HG03108 (cell line): ENCODE data around the gene ZNF324.
A peak's percentile ranks its signal among the peaks of the same experiment; 100 is the strongest.
"Not testable (repeated sequence)": the region's sequence is repeated elsewhere in the genome, so short reads cannot be mapped to it uniquely, and the experiment has no call there.

Source experiments
- ATAC-seq: cut with Tn5 transposase; IDR thresholded peaks from one replicate; pipeline ENCODE4 v1.9.1; 2021; ENCODE audit warnings: moderate library complexity; ENCODE audit not compliant: unreplicated experiment

ZNF324 gene

DNA sequence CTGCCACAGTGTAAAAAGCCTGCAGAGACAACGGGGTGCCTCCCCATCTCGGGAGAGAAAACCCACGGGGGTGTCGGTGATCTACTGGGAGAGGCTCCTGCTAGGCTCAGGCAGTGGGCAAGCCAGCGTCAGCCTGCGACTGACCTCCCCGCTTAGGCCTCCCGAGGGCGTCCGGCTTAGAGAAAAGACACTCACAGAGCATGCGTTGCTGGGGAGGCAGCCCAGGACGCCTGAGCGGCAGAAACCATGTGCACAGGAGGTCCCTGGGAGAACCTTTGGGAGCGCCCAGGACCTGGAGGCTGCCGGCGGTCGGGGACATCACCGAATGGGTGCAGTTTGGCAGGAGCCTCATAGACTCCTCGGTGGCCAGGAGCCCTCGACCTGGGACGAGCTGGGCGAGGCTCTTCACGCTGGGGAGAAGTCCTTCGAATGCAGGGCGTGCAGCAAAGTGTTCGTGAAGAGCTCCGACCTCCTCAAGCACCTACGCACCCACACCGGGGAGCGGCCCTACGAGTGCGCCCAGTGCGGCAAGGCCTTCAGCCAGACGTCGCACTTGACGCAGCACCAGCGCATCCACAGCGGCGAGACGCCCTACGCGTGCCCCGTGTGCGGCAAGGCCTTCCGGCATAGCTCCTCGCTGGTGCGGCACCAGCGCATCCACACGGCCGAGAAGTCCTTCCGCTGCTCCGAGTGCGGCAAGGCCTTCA is 4.1 kb downstream of the ZNF324 start:
- ATAC-seq: not testable (repeated sequence)

DNA sequence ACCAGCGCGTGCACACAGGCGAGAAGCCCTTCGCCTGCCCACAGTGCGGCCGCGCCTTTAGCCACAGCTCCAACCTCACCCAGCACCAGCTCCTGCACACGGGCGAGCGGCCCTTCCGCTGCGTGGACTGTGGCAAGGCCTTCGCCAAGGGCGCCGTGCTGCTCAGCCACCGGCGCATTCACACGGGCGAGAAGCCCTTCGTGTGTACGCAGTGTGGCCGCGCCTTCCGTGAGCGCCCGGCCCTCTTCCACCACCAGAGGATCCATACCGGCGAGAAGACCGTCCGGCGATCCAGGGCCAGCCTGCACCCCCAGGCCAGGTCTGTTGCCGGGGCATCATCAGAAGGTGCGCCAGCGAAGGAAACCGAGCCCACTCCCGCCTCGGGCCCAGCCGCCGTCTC is 4.9 kb downstream of the ZNF324 start:
- no peak for ATAC-seq

DNA sequence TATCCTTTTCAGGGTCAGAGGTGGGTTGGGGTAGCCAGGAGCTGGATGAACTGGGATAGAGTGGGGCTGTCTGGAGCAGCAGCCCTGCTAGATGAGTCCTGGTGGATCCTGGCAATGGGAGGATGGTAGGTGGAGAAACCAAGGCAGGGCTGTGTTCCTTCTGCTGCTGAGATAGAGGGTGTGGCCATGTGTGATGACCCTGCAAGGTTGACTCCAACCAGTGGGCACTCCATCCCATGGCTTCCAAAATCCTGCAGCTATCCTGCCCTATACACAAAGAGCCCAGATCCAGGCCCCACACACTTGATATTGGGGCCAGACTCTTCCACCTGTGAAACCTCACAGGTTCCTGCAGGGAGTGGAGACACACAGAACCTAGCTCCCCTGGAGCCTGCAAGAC is 6.9 kb downstream of the ZNF324 start:
- no peak for ATAC-seq

DNA sequence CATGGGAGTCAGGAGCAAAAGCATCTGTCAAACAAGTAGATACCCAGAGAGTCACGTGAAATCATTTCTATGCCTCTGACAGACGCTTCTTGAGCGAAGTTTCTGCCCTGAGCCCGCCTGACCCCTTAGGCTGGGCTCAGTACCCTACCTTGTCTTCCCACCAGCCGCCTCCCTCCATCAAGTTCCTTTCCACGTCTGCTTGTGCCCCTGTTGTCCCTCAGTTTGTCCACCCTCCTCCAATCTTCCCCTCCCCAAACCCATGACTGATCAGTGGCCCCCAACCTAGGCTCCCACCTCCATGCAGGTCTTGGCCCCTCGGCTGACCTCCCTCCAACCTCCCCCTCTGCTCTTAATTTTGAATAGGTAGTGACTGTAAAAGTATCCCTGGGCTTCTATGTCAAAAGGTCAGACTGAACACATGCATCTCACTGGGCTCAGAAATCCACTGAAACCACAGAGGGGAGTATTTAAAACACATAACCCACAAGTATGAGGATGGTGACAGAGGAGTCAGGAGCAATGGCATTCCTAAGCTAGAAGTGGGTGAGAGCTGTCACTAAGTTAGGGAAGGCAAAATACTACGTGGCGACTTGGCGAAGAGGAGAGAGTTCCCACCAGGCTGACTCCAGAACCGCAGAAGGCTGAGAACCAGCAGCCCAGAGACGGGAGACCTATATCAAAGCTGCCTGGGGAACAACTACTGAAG is 7.6 kb downstream of the ZNF324 start:
- no peak for ATAC-seq

DNA sequence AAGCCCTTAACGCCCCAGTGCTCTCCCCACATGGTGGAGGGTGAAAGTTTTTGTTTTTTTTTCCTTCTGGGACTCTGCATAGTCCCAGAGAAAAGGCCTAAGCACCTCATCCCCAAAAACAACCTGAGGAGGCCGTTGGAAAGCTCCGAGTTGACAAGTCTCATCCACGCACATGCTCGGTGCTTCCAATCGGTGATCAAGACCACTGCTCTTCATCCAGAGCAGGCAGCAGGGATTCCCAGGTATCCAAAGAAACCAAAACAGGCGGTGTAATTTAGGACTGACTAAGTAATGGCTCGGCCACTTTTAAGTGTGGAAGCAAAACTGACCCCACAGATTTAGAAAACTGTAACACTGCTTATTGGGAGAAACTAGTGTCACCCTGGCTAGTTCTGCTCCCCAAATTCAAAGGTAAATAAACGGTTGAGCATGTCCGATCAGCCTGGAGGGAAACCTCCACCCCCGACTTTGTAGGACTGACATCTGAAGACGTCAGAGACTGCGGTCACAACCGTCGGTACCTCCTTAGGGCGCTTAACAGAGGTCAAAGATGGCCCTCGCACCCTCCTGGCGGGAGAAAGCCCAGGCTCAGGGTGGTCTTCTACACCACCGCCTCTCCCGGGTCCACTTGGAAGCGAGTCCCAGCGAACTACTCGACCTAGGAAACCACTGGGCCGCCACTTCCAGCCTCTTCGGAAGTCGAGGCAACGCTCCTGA is 8.3 kb downstream of the ZNF324 start:
- ATAC-seq: no peak

DNA sequence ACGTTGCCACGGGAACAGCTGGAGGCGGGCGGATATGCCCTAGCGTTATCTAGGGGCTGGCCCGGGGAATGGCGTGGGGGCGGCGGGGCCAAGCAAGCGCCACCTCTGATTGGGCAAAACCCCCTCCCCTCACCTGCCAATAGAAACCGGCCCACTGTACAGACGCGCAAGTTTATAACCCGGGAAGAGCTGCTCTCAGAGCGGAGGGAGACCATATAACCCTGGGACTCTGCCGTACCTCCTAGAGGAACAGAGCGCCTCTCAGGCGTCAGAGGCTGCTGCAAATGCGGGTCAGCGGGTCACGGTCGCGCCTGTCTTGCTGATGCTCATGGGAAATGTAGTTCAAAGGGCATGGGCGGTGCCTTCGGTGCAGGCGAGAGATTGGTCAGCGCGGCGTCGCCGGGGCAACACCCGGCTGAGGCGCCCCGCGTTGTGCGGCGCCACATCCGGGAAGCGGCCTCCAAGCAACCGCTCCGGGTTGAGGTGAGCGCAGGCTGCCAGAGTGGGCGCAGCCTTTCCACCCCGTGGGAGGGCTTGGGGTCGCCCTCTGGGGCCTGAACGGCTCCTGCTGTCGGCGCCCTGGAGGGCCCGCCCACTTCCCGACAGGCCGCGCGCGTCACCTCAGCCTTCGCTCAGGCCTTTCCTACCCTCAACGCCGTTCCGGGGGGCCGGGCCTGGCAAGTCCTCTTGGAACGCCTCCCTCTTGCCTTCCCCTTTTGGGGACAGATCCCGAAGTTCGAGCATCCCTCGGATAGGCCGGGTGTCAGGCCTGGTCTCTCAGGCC is 9.0 kb downstream of the ZNF324 start, which contains the start of gene ZNF446:
TSS of gene ZNF446 (plus strand) at position 639 of the 784 bp plus-strand sequence. CDS start 867 bp downstream, outside the sequence.
- peak; percentile 79 for ATAC-seq

DNA sequence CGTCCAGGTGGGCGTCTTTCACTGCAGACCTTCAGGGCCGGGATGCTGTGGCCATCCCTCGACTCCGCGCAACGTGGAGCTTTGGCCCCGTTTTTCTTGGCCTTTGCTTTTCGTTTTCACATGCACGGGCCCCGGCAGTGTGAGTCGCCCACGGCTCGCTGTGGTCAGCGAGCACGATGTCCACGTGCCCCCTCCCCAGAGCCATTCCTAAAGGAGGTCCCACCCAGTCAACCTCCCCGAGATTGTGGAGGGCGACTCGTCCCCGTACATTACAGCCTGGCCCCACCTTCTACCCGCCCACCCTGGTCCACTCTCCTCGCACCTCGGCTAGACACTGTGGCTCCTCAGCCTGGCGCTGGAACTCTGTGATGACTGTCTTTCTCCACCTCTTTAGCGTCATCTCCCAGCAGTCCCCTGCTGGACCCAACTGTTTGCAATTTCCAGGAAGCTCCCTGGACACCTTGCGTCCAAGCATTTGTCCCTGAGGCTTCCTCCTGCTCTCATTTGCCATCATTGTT is 9.7 kb downstream of the ZNF324 start:
- no peak for ATAC-seq

DNA sequence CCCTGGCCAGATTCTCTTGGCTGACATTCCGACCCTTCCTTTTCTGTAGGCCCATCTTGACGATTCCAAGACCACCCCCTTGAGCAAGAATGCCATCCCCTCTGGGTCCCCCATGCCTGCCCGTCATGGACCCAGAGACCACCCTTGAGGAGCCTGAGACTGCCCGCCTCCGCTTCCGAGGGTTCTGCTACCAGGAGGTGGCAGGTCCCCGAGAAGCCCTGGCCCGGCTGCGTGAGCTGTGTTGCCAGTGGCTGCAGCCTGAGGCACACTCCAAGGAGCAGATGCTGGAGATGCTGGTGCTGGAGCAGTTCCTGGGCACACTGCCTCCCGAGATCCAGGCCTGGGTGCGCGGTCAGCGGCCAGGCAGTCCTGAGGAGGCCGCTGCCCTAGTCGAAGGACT is 10.2 kb downstream of the ZNF324 start:
- ATAC-seq: no peak

DNA sequence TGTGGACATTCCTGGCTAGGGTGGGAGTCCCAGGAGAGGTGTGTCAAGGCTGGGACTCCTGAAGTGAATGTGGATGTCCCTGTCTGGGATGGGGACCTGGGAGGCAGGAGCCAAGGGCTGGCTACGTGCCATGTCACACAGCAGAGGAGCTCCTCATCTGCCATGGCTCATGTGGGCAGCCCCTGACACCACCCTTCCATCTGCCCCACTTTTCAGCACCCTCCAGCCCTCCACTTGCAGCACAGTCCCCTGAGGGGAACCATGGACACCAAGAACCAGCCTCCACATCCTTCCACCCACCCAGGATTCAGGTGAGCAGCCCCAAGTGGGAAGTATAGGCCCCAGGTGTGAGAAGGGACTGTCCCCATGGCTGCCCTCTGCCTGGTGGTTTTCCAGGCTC is 11.0 kb downstream of the ZNF324 start:
- no peak for ATAC-seq

DNA sequence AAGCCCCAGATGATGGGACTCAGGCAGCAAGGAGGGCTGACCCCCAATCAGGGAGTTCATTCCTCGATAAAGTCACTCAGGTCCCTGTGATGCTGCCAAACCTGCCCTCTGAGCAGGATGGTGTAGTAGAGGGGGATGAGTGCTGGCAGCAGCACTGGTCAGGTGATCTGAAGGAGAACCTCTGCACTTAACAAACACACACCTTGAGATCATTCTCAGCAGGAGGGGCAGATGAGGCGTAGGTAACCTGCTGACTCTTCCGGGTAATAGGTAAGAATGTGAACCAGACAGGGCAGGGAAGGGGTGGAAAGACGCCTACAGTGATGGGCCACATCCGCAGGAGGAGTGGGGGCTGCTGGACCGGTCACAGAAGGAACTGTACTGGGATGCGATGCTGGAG is 12.4 kb downstream of the ZNF324 start:
- ATAC-seq: no peak

DNA sequence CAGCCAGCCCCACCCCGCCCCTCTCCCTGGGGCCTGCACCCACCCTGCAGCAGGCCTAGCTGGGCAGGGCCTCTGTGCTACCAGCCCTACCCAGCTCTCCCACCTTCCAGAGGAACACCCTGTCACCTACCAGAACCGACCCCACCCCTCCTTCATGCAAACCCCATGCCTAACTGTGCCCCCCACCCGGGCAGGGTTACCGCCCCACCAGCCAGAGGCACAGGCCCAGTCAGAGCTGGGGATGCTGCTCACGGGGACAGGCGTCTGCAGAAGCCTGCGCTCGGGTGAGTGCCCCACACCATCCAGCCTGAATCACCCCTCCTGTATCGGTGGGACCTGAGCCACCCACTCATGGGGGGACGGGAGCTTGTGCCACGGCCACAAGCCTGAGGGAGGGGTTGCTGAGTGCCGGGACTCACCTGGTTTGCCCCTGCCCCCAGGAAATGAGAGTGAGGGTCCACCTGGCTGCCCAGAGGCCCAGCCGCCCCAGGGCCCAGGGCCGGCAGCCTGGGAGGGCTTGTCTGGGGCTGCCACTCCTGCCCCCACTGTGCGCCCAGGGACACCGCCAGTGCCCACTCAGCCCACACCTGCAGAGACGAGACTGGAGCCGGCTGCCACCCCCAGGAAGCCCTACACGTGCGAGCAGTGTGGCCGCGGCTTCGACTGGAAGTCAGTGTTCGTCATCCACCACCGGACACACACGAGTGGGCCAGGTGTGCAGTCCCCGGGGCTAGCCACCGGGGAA is 13.0 kb downstream of the ZNF324 start:
- no peak for ATAC-seq

DNA sequence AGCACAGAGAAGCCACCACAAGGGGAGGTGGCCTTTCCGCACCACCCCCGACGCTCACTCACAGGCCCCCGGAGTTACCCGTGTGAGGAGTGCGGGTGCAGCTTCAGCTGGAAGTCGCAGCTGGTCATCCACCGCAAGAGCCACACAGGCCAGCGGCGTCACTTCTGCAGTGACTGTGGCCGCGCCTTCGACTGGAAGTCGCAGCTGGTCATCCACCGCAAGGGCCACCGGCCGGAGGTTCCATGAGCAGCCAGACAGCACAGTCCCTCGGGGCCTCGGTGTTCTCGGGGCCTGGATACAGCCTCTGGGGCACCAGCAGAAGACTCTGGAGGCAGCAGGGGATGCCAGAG is 13.6 kb downstream of the ZNF324 start:
- ATAC-seq: no peak

DNA sequence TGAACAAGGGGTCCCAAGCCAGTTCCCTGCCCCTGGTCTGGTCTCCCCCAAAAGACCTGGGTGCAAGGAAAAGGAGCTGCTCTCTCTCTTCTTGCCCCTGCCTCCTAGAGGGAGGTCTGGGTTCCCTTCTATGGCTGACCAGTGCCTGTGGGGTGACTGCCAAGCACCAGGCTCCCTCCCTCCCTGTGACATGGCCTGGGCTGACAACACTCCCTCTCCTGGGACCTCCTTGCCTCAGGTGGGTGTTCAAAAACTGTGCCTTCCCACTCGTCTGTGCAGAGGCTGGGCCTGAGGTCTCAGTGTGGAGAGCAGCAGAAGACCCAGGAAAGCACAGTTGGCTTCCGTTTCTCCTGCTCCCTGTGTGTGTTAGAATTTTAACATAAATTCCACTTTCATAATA is 14.0 kb downstream of the ZNF324 start:
- no peak for ATAC-seq

DNA sequence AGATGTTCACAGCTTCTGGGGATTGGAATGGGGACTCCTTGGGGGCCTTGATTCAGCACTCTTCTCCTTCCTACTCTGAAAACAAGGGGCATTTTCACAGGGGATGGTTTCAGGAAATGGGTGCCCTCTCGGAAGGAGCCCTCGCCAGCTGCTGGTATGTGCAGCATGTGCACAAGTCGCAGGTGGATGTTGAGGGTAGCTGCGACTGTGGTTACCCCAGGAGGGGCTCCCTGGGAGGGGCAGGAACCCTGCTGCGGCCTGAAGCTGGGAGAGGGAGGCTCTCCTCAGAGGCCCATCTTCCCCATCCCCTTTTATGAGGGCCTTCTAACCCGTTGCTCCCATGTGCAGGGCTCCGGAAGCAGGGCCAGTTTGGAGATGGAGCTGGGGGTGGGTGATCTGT is 15.5 kb downstream of the ZNF324 start:
- no peak for ATAC-seq

DNA sequence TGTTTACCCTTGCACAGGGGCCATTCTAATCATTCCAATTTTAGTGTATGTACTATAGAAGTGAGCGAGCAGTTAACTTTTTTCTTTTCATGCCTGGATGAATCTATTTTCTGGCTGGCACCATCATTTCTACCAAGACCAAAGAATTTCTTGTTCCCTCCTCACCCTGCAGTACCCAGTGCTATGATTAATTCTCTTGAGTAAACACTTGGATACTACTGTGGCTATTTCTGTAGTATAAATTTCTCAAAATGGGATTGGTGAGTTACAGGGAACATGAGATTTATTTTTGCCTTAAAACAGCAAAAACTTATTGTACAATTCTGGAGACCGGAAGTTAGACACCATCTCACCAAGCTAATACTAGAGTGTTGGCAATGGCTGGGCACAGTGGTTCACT is 16.9 kb downstream of the ZNF324 start:
- ATAC-seq: no peak

DNA sequence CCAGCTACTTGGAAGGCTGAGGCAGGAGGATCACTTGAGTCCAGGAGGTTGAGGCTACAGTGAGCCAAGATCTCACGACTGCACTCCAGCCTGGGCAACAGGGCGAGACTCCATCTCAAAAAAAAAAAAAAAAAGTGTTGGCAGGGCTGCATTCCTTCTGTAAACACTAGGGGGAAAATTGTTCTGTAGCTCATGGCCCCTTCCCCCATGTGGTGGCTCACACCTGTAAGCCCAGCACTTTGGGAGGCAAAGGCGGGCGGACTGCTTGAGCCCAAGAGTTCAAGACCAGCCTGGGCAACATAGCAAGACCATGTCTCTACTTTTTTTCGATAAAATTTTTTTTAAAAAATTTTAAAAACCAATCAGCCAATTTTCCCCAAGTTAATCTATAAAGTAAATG is 17.5 kb downstream of the ZNF324 start:
- ATAC-seq: not testable (repeated sequence)

DNA sequence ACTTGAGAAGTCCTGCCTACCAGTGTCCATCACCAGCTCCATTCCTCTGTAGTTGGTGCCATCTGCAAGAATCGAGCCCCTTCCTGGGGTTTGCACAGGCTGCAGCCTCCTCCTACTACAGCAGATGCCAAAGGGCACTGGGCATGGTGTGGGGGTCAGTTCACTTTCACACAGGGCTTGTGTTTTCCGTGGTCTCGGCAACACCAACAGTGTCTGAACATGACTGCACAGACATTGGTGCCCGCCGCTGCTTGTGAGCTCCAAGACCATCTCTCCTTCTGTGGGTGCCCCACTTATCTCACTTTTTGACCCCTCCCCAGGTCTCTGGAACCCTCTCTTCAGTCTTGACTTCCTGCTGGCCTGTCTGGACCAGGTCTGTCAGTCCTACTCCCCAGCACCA is 24.5 kb downstream of the ZNF324 start:
- ATAC-seq: no peak

DNA sequence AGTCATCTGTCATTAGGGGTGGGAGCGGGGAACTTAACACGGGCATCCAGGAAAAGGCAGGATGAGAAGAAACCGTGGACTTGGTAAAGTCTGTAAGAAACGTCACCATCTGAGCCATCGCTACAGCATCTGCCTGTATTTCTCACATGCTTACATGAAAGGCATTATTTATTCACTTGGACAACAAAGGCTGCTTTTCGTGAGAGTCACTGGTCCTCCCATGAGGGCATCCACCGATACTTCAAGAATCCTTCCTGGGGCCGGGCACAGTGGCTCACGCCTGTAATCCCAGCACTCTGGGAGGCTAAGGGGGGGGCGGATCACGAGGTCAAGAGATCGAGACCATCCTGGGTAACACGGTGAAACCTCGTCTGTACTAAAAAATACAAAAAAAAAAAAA is 25.4 kb downstream of the ZNF324 start:
- ATAC-seq: no peak

DNA sequence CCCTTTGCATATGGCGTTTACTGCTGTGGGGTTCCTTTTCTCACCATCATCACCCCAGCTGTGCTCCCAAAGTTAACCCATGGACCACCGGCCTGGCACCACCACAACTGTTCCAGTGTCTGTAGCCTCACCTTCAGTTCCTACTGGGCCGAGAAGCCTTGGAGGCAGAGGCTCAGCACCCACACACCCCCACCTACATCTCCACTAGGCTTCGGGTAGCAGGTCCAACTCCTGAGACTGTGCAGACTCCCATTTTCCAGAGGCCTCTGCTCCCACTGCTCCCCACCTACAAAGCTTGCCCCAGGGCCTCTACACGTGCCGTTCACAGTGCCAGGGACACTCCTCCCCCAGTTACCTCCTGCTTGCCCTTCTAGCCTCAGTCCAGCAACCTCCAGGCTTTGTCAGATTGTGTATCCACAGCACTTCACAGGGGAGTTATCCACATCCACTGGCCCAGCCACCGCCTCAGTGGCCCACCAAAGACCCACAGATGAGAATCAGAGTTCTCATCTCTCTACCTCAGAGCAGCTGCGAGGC is 30.8 kb downstream of the ZNF324 start:
- no peak for ATAC-seq
